ENCODE results near the gene MAPK4.

Gene MAPK4

DNA sequence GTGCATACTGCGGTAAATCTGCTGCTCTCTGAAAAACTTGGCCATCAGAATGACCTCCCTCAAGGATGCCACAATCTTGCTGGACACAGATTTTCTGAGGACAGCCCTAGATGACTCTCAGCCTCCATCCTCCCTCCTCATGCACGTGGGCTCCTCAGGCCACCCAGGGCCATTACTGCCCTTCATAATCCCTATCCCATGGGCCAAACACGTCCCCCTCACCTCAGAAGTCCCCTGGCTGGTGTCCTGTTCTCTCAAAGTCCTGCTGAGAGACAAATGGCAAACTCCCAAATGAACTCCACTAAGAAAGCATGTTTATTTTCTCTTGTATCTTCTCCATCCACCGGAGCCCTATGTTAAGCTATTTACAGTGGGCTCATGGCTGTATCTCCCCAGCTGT is 134.3 kb downstream of the MAPK4 start:
- Histone ChIP-seq H3K27me3 (ENCODE audit: insufficient read depth, poor library complexity, severe bottlenecking) (peaks cover 5% of the 10 kb centered on the region), H3K27ac (replicated peaks) (no peak overlapping the region), H3K4me3 (replicated peaks; ENCODE audit: insufficient read depth, low read length) (no peak overlapping the region)
- TF ChIP-seq REST (IDR thresholded peaks at IDR 0.05; ENCODE audit: insufficient replicate concordance, low read depth) (no peak), GABPA (IDR thresholded peaks at IDR 0.05; ENCODE audit: low read depth) (no peak), POLR2AphosphoS5 (IDR thresholded peaks at IDR 0.05; ENCODE audit: low read depth) (no peak), SPI1 (IDR thresholded peaks at IDR 0.05; ENCODE audit: borderline replicate concordance, low read depth) (no peak)
- TF ChIP-seq, protein P1, sequence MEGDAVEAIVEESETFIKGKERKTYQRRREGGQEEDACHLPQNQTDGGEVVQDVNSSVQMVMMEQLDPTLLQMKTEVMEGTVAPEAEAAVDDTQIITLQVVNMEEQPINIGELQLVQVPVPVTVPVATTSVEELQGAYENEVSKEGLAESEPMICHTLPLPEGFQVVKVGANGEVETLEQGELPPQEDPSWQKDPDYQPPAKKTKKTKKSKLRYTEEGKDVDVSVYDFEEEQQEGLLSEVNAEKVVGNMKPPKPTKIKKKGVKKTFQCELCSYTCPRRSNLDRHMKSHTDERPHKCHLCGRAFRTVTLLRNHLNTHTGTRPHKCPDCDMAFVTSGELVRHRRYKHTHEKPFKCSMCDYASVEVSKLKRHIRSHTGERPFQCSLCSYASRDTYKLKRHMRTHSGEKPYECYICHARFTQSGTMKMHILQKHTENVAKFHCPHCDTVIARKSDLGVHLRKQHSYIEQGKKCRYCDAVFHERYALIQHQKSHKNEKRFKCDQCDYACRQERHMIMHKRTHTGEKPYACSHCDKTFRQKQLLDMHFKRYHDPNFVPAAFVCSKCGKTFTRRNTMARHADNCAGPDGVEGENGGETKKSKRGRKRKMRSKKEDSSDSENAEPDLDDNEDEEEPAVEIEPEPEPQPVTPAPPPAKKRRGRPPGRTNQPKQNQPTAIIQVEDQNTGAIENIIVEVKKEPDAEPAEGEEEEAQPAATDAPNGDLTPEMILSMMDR (IDR thresholded peaks at IDR 0.05; ENCODE audit: insufficient read depth, low read length) = no peak
- no peak for DNase-seq (ENCODE audit: low read depth in 1 of 2, low spot score in 1 of 2)

- Histone ChIP-seq H3K27me3 (ENCODE audit: insufficient read depth, poor library complexity, severe bottlenecking) (no peaks in the 10 kb centered on the region), H3K27ac (replicated peaks) (no peak overlapping the region), H3K4me3 (replicated peaks; ENCODE audit: insufficient read depth, low read length) (no peak overlapping the region)
- TF ChIP-seq SPI1 (IDR thresholded peaks at IDR 0.05; ENCODE audit: borderline replicate concordance, low read depth) (no peak), POLR2AphosphoS5 (IDR thresholded peaks at IDR 0.05; ENCODE audit: low read depth) (no peak), REST (IDR thresholded peaks at IDR 0.05; ENCODE audit: insufficient replicate concordance, low read depth) (no peak)
- TF ChIP-seq, protein P1 (IDR thresholded peaks at IDR 0.05; ENCODE audit: insufficient read depth, low read length) = no peak
- no peak for DNase-seq (ENCODE audit: low read depth in 1 of 2, low spot score in 1 of 2)
Measured at GRCh38 chr18:50695431-50696176, 135.7 kb downstream of the MAPK4 start.

DNA sequence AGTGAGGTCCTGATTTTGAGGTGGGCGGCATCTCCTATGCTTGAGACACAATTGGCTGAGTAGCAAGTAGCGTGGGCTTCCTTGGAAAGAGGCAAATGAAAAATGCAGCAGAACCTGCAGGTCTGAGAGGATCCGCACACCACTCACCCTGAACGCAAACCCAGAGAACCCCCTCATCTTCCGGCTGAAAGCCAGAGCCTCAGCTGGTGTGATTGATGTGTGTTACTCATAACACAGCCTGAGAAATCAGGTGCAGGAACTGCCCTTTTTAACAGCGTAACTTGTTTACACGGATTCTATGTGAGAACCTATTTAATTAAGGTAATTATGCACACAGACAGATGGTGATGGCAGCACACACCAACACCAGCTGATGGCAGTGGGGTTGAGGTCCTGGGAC is 136.5 kb downstream of the MAPK4 start:
- H3K27me3 ChIP-seq (ENCODE audit: insufficient read depth, poor library complexity, severe bottlenecking) = no peaks in the 10 kb centered on the region
- no peak for TF ChIP-seq REST (IDR thresholded peaks at IDR 0.05; ENCODE audit: insufficient replicate concordance, low read depth)
- TF ChIP-seq, protein P1 (IDR thresholded peaks at IDR 0.05; ENCODE audit: insufficient read depth, low read length) = no peak
- TF ChIP-seq GABPA (IDR thresholded peaks at IDR 0.05; ENCODE audit: low read depth) = no peak
- no peak for TF ChIP-seq SPI1 (IDR thresholded peaks at IDR 0.05; ENCODE audit: borderline replicate concordance, low read depth)
- no peak for TF ChIP-seq POLR2AphosphoS5 (IDR thresholded peaks at IDR 0.05; ENCODE audit: low read depth)

More for the DNA sequence above, 136.5 kb downstream of the MAPK4 start:
- Histone ChIP-seq H3K27ac (replicated peaks) (no peak overlapping the region), H3K4me3 (replicated peaks; ENCODE audit: insufficient read depth, low read length) (no peak overlapping the region)
- no peak for DNase-seq (ENCODE audit: low read depth in 1 of 2, low spot score in 1 of 2)
